ENCODE results near the gene P2RX2.

Gene P2RX2

GRCh38 chr12:132600048-132601032 lies 18.2 kb upstream of the P2RX2 start:
- no peaks in the 10 kb centered on the region for H3K9me3 ChIP-seq (ENCODE audit: control insufficient read depth, insufficient read depth, low read length)
- H4K20me1 ChIP-seq (ENCODE audit: control insufficient read depth, insufficient read depth, low read depth, low read length) = no peaks in the 10 kb centered on the region
- H3K4me2 ChIP-seq (ENCODE audit: low read length) = peak overlapping the region; percentile 63
- H3K79me2 ChIP-seq (ENCODE audit: control insufficient read depth, low read length) = no peaks in the 10 kb centered on the region
- no peaks in the 10 kb centered on the region; the same call in 1 of the 2 replicates for H3K27me3 ChIP-seq (ENCODE audit: control insufficient read depth, low read length)
- H3K4me3 ChIP-seq (ENCODE audit: low read length) = peak overlapping the region; percentile 61
- H3K4me1 ChIP-seq (ENCODE audit: control insufficient read depth, low read length) = peaks cover 29% of the 10 kb centered on the region
- H3K27ac ChIP-seq (ENCODE audit: low read depth, low read length) = no peak overlapping the region
- peaks cover 13% of the 10 kb centered on the region for H3F3A ChIP-seq (ENCODE audit: control insufficient read depth, insufficient read depth)
- no peaks in the 10 kb centered on the region for H3K36me3 ChIP-seq (ENCODE audit: control insufficient read depth, low read length)
- no peaks in the 10 kb centered on the region for H3K9me2 ChIP-seq (replicated peaks; ENCODE audit: control insufficient read depth, low read length)
- TF ChIP-seq EZH2phosphoT487 (IDR thresholded peaks at IDR 0.05; ENCODE audit: borderline replicate concordance, low read length) (no peak), CTCF (IDR thresholded peaks at IDR 0.05; ENCODE audit: low read depth, low read length, poor library complexity, severe bottlenecking) (peak; percentile 87)

GRCh38 chr12:132601171-132601883 lies 17.2 kb upstream of the P2RX2 start:
- Histone ChIP-seq H3K4me1 (ENCODE audit: control insufficient read depth, low read length) (peaks cover 29% of the 10 kb centered on the region), H3K27me3 (ENCODE audit: control insufficient read depth, low read length) (no peaks in the 10 kb centered on the region; the same call in 1 of the 2 replicates), H3K36me3 (ENCODE audit: control insufficient read depth, low read length) (no peaks in the 10 kb centered on the region), H3F3A (ENCODE audit: control insufficient read depth, insufficient read depth) (peaks cover 13% of the 10 kb centered on the region), H3K9me2 (replicated peaks; ENCODE audit: control insufficient read depth, low read length) (no peaks in the 10 kb centered on the region), H3K9me3 (ENCODE audit: control insufficient read depth, insufficient read depth, low read length) (no peaks in the 10 kb centered on the region), H3K4me3 (ENCODE audit: low read length) (peak overlapping the region; percentile 61), H3K4me2 (ENCODE audit: low read length) (peak overlapping the region; percentile 63), H4K20me1 (ENCODE audit: control insufficient read depth, insufficient read depth, low read depth, low read length) (no peaks in the 10 kb centered on the region), H3K79me2 (ENCODE audit: control insufficient read depth, low read length) (no peaks in the 10 kb centered on the region), H3K27ac (ENCODE audit: low read depth, low read length) (no peak overlapping the region)
- no peak for TF ChIP-seq CTCF (IDR thresholded peaks at IDR 0.05; ENCODE audit: low read depth, low read length, poor library complexity, severe bottlenecking)
- no peak for TF ChIP-seq EZH2phosphoT487 (IDR thresholded peaks at IDR 0.05; ENCODE audit: borderline replicate concordance, low read length)

- no peaks in the 10 kb centered on the region for H3K9me3 ChIP-seq (ENCODE audit: control insufficient read depth, insufficient read depth, low read length)
- H3K79me2 ChIP-seq (ENCODE audit: control insufficient read depth, low read length) = no peaks in the 10 kb centered on the region
- peaks cover 8% of the 10 kb centered on the region for H3F3A ChIP-seq (ENCODE audit: control insufficient read depth, insufficient read depth)
- no peaks in the 10 kb centered on the region for H3K36me3 ChIP-seq (ENCODE audit: control insufficient read depth, low read length)
- no peaks in the 10 kb centered on the region for H4K20me1 ChIP-seq (ENCODE audit: control insufficient read depth, insufficient read depth, low read depth, low read length)
- H3K9me2 ChIP-seq (replicated peaks; ENCODE audit: control insufficient read depth, low read length) = no peaks in the 10 kb centered on the region
- H3K27ac ChIP-seq (ENCODE audit: low read depth, low read length) = no peak overlapping the region
- no peak overlapping the region for H3K4me3 ChIP-seq (ENCODE audit: low read length)
- peaks cover 24% of the 10 kb centered on the region for H3K4me1 ChIP-seq (ENCODE audit: control insufficient read depth, low read length)
- TF ChIP-seq EZH2phosphoT487 (IDR thresholded peaks at IDR 0.05; ENCODE audit: borderline replicate concordance, low read length) (no peak), CTCF (IDR thresholded peaks at IDR 0.05; ENCODE audit: low read depth, low read length, poor library complexity, severe bottlenecking) (no peak)
- H3K27me3 ChIP-seq (ENCODE audit: control insufficient read depth, low read length) = no peaks in the 10 kb centered on the region
- H3K4me2 ChIP-seq (ENCODE audit: low read length) = no peak overlapping the region
Observed at GRCh38 chr12:132602572-132603239, 15.9 kb upstream of the P2RX2 start.
